ENCODE results near the gene OR1I1.
"Not testable (repeated sequence)": the region's sequence is repeated elsewhere in the genome, so short reads cannot be mapped to it uniquely, and the experiment has no call there.

The OR1I1 gene, protein sequence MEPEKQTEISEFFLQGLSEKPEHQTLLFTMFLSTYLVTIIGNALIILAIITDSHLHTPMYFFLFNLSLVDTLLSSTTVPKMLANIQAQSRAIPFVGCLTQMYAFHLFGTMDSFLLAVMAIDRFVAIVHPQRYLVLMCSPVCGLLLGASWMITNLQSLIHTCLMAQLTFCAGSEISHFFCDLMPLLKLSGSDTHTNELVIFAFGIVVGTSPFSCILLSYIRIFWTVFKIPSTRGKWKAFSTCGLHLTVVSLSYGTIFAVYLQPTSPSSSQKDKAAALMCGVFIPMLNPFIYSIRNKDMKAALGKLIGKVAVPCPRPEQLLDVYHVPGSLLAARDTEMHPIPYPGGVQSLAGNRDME

GRCh38 chr19:15081911-15082310 lies at the start of gene OR1I1:
TSS of gene OR1I1 (plus strand) at chr19:15082211. CDS start at chr19:15087066, 4,855 bp downstream.
- no peak for DNase-seq

DNA sequence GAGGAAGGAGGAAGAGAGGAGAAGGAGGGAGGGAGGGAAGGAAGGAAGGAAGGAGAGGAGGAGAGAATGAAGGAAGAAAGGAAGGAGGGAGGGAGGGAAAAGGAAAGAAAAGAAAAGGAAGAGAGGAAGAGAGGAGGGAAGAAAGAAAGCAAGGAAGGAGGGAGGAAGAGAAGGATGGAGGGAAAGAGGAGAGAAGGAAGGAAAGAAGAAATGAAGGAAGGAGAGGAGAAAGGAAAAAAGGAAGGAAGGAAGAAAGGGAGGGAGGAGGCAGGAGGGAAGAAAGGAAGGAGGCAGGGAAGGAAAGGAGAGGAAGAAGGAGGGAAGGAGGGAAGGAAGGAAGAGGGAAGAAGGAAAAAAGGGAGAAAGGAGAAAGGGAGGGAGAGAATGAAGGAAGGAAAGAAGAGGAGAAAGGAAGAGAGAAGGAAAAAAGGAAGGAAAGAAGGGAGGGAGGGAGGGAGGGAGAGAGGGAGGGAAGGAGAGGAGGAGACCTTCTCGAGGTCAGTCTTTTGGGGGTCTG lies 46.2 kb upstream of the OR1I1 start:
- no peak for DNase-seq

DNA sequence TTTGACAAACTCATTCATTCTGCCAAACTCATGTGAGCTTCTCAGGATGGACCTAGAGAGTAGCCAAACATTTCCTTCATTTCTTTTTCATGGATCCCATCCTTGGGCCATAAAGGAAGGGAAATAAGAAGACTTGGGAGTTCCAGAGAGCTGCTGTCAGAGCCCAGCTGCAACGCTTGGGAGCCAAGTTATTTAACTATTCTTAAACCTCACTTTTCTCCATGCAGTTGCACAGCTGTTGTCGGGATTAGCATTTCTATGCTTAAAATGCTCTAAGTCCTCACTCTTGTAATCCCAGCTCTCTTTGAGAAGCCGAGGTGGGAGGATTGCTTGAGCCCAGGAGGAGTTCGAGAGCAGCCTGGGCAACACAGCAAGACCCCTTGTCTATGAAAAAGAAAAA lies 44.4 kb upstream of the OR1I1 start:
- no peak for DNase-seq

GRCh38 chr19:15038294-15038693 lies 43.7 kb upstream of the OR1I1 start:
- no peak for DNase-seq

GRCh38 chr19:15042003-15042402 lies 40.0 kb upstream of the OR1I1 start:
- DNase-seq: no peak

DNA sequence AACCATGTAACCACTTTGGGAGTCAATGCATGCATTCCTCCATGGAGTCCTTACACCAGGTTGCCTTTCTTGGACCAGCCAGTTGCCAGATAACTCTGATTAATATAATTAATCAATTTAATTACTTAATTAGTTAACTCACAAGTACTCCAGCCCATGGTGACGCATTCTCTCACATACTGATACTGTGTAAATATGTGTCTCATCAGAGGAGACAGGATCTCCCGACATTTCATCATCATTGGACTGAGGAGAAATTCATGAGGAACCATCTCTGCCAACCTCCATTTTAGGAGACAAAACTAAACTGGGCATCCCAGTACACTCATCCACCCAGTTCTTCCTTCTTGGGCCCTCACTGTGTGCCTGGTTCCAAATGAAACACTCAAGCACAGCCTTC lies 39.2 kb upstream of the OR1I1 start:
- no peak for DNase-seq

GRCh38 chr19:15045506-15045905 lies 36.5 kb upstream of the OR1I1 start:
- no peak for DNase-seq

GRCh38 chr19:15047680-15048079 lies 34.3 kb upstream of the OR1I1 start:
- no peak for DNase-seq

DNA sequence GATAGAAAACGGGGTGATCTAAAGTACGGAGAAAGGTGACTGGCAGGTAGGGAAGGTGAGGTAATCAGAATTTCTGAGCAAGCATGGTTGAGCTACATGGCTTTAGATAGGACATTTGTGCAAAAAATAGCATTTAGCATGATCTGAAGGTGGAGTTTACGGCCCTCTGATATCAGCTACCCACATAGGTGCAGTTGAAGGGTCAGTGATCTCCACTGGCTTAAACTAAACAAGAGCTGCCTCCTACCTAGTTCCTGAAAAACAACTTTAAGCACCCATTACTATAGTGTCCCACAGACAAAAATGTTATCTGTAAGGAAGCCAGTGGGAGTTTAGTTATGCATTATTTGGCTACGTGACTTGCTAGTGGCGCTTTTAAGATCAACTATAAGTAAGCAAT lies 33.9 kb upstream of the OR1I1 start:
- no peak for DNase-seq

DNA sequence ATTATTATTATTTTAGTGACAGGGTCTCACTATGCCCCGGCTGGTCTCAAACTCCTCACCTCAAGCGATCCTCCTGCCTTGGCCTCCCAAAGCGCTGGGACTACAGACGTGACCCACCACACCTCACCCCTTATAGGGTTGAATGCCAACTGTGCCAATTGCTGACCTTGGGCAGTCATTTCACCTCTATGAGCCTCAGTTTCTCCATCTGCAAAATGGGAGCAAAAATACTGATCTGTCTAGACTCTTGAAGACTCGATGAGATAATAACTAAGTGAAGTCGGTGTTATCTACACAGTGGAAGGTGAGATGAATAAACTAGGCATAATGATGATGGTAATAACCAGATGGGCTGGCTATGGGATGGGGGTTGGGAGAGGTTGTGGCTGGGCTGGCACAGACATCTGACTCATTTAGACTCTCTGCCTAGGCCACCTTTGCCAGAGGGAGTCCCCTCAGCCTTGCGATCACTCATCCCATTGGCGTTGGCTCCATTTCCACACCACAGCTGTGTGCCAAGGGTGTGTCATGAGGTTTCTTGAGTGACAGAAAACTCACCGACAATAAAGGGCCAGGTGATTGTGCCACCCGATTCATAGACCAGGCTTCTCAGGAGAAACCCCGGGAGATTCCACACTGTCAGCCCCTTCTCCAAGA lies 33.0 kb upstream of the OR1I1 start, which contains the start of gene CASP14:
Gene CASP14, plus strand, starts transcription at position 596 of the 657 bp plus-strand sequence. CDS start 2,772 bp downstream, outside the sequence.
- DNase-seq: no peak

DNA sequence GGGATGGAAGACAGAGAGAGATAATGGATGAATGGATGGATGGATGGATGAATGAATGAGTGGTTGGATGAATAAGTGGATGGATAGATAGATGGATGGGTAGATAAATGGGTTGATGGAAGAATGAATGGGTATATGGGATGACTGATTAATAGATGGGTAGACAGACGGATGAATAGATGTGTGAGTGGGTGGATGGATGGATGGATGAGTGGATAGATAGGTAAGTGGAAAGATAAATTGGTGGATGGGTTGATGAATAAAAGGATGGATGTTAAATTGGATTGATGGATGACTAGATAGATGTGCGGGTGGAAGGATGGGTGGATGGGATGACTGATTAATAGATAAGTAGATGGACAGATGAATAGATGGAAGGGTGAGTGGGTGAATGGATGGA lies 31.4 kb upstream of the OR1I1 start:
- DNase-seq: no peak

DNA sequence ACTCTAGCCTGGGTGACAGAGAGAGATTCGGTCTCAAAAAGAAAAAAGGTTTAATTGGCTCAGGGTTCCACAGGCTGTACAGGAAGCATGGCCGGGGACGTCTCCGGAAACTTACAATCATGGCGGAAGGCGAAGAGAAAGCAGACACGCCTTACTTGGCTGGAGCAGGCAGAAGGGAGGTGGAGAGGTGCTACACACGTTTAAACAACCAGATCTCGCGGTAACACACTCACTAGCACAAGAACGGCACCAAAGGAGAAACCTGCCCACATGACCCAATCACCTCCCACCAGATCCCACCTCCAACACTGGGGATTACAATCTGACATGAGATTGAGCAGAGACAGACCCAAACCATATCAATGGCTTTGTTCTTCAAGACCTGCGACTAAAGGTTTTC lies 20.0 kb upstream of the OR1I1 start:
- no peak for DNase-seq

DNA sequence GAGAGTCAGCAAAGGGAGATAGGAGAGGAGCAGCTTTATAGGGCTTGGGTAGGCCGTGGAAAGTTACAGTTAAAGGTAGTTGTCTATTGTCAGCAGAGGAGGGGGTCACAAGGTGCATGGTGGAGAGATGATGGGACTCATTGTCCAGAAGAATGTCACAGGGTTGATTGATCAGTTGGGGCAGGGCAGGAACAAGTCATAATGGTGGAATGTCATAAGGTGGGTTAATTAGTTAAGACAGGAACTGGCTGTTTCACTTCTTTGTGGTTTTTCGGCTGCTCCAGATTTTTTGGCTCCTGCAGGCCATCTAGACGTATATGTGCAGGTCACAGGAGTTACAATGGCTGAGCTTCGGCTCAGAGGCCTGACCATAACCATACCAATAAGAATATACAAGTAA lies 11.6 kb upstream of the OR1I1 start:
- not testable (repeated sequence) for DNase-seq

DNA sequence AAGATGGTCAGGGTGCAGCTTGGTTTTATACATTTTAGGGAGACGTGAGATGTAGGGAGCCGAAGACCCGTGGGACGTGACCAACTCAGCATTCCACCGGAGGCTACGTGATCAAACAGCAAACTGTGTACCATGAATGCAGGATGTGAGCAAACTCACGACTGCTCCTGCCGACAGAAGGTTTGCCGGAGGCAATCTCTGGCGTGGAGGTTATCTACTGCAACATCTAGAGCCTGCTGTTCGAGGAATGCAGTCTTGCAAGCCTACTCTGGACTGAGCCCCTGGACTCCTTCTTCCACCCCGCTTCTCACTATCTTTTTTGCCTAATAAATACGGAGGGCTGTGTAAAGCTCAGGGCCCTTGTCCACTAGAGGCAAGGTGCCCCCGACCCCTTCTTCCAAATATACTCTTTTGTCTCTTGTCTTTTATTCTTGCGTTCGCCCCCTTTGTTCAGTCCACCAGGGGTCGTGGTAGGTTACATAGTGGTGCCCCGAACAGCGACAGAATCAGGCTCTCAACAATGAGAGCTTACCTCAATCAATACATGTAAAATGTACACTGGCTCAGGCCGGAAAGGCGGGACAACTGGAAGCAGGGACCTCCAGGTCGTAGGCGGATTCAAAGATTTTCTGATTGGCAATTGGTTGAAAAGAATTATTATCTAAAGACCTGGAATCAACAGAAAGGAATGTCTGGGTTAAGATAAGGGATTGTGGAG lies 8.9 kb upstream of the OR1I1 start:
- DNase-seq: no peak

GRCh38 chr19:15074371-15074770 lies 7.6 kb upstream of the OR1I1 start:
- no peak for DNase-seq

GRCh38 chr19:15075806-15076205 lies 6.2 kb upstream of the OR1I1 start:
- DNase-seq: no peak

DNA sequence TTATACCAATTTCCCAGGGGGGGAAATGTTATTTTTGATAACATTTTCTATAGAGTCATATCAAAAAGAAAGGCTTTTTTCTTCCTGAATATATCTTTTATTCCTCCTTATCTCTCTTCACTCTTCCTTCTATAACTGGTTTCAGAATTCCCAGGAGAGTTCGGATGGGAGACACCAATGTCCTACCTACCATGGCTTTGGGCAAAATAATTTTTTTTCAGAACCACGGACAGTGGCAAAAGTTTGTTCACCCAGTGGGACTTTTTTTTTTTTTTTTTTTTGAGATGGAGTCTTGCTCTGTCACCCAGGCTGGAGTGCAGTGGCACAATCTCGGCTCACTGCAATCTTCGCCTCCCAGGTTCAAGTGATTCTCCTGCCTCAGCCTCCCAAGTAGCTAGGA lies 2.0 kb upstream of the OR1I1 start:
- DNase-seq: not testable (repeated sequence)

GRCh38 chr19:15087182-15087581 lies 5.2 kb downstream of the OR1I1 start:
- no peak for DNase-seq

DNA sequence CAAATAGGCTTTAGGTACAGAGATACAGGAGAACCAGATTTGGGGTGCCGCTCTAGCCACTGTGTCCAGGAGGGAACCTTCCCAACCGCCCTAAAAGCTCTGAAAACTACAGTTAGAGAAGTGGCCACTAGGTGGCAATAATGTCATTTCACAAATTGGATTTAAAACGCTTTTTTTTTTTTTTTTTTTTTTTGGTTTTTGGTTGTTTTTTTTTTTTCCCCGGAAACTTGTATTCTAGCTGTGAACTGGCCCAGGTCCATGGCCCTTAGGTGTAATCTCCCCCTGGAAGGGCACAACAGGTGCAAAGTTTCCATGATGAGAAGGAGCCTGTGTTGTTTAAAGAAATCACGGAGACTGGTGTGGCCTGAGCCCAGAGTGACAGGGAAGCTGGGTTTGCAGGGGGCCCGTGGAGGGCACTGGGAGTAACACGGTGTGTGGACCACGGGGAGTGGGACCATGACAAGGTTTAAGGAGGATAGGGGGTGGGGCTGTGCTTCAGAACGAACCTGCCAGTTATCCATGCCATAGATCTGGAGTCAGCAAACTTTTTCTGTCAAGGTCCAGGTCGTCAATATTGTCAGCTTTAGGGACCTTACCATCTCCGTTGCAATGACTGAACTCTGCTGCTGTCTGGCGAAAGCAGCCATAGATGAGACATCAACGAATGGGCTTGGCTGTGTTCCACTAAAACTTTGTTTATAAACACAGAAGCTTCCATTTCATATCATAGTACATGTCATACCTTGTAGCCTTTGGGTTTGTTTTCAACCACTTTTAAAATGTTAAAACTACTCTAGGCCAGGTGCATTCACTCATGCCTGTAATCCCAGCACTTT lies 10.1 kb downstream of the OR1I1 start:
- DNase-seq: peak; percentile 56

DNA sequence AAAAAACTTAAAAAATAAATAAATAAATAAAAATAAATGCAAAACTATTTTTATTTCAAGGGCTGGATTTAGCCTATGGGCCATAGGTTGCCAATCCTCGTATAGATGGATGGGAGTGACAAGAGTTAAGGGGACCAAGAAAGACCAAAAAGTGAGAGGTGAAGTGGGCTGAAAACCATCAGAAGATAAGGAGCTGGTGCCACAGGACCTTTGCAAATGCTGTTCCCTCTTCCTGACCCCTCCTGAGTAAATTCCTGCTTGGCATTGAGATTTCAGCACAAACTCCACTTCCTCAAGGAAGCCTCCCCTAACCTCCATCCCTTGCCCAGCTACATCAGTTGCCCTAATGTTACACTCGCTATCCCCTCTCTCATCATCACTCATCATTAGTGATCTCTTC lies 11.0 kb downstream of the OR1I1 start:
- no peak for DNase-seq

DNA sequence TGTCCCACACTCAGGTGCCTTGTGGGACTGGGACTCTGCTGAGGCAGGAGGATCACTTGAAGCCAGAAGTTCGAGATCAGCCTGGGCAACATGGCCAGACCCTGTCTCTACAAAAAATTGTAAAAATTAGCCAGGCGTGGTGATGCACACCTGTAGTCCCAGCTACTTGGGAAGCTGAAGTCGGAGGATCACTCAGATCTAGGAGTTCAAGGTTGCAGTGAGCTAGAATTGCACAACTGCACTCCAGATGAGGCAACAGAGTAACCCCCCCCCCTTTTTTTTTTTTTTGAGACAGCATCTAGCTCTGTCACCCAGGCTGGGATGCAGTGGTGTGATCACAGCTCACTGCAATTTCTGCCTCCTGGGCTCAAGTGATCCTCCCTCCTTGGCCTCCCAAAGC lies 14.2 kb downstream of the OR1I1 start:
- no peak for DNase-seq

GRCh38 chr19:15097980-15098379 lies 16.0 kb downstream of the OR1I1 start:
- DNase-seq: not testable (repeated sequence)

GRCh38 chr19:15098460-15098859 lies 16.4 kb downstream of the OR1I1 start:
- no peak for DNase-seq
